ENCODE results near the gene TRIM7. TPM values are rescaled to one million over a fixed set of nuclear protein-coding genes. Genes with fewer than 3 reads are reported as not detected.
"Not testable (repeated sequence)": the region's sequence is repeated elsewhere in the genome, so short reads cannot be mapped to it uniquely, and the experiment has no call there.

Gene TRIM7
- total and polyA plus RNA-seq, 2 donors = 0.38 to 5.3 TPM

GRCh38 chr5:181209006-181209405, 4.0 kb upstream of the TRIM7 start:
- H3K27me3 ChIP-seq (ENCODE audit: control insufficient read depth in 2 of 2, insufficient read depth in 1 of 2, low read length in 1 of 2) = peaks cover 25 to 95% of the 10 kb centered on the region in 2 donors
- not testable (repeated sequence) for H3K4me3 ChIP-seq (ENCODE audit: low read length in 2 of 2); H3K27ac ChIP-seq (ENCODE audit: low read depth in 1 of 2, low read length in 1 of 2); DNase-seq (ENCODE audit: low read depth in 6 of 9, low spot score in 9 of 9); H3K36me3 ChIP-seq (ENCODE audit: control insufficient read depth in 2 of 2, insufficient read depth in 2 of 2, low read length in 1 of 2); H3K9me3 ChIP-seq (ENCODE audit: control insufficient read depth in 2 of 2, insufficient read depth in 1 of 2, low read length in 1 of 2)
- H3K4me1 ChIP-seq (ENCODE audit: control insufficient read depth in 2 of 2, insufficient read depth in 2 of 2, low read length in 2 of 2) = peaks cover 15 to 29% of the 10 kb centered on the region in 2 donors
- WGBS = 87% methylated on average over 24 of the region's 24 CpGs

DNA sequence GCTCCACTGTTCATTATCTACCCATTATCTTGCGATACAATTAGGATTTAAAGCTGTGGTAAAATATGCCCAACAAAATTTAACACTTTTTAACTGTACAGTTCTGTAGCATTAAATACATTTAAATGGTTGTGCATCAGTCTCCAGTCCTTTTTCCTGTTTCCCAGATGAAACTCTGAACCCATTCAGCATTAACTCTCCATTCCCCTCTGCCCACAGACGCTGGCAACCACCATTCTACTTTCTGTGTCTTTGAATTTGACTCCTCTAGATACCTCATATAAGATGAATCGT, 2.9 kb upstream of the TRIM7 start:
- Histone ChIP-seq H3K27me3 (ENCODE audit: control insufficient read depth in 2 of 2, insufficient read depth in 1 of 2, low read length in 1 of 2) (peaks cover 36 to 95% of the 10 kb centered on the region in 2 donors), H3K4me1 (ENCODE audit: control insufficient read depth in 2 of 2, insufficient read depth in 2 of 2, low read length in 2 of 2) (peaks cover 15 to 34% of the 10 kb centered on the region in 2 donors), H3K9me3 (ENCODE audit: control insufficient read depth in 2 of 2, insufficient read depth in 1 of 2, low read length in 1 of 2) (peaks cover 0 to 9% of the 10 kb centered on the region in 2 donors), H3K4me3 (ENCODE audit: low read length in 2 of 2) (no peak overlapping the region), H3K27ac (ENCODE audit: low read depth in 1 of 2, low read length in 1 of 2) (no peak overlapping the region), H3K36me3 (ENCODE audit: control insufficient read depth in 2 of 2, insufficient read depth in 2 of 2, low read length in 1 of 2) (no peaks in the 10 kb centered on the region)
- WGBS = 50% methylated on average over 3 of the region's 3 CpGs
- DNase-seq (ENCODE audit: low read depth in 6 of 9, low spot score in 9 of 9) = no peak

DNA sequence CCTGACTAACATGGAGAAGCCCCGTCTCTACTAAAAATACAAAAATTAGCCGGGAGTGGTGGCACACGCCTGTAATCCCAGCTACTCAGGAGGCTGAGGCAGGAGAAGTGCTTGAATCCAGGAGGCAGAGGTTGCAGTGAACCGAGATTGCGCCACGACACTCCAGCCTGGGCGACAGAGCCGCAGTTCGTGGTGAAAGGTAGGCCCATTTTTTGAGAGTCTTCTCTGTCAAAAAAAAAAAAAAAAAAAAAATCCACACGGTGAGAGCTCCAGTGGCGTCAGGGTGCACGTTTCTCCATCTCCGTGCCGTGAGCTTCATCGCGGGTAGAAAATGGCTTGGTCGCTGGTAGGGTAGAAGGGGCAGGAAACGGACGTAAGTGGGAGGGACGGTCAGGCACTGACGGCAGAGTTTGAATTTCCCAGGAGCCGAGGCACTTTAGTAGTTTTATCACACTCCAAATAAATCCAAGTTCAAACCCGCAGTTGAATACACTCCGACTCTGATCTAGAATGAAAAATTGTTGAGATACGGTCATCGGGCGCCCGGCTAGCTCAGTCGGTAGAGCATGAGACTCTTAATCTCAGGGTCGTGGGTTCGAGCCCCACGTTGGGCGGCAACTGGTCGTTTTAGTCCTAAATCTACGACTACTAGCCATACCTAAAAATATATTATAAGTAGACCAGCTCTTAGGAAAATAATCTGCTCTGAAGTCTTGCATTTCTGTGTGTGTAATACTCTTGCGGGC, 2.4 kb upstream of the TRIM7 start:
- Histone ChIP-seq H3K4me1 (ENCODE audit: control insufficient read depth in 2 of 2, insufficient read depth in 2 of 2, low read length in 2 of 2) (peaks cover 15 to 34% of the 10 kb centered on the region in 2 donors), H3K27ac (ENCODE audit: low read depth in 1 of 2, low read length in 1 of 2) (no peak overlapping the region), H3K4me3 (ENCODE audit: low read length in 2 of 2) (peak overlapping the region; percentile 38 to 53), H3K9me3 (ENCODE audit: control insufficient read depth in 2 of 2, insufficient read depth in 1 of 2, low read length in 1 of 2) (peaks cover 0 to 9% of the 10 kb centered on the region in 2 donors), H3K27me3 (ENCODE audit: control insufficient read depth in 2 of 2, insufficient read depth in 1 of 2, low read length in 1 of 2) (peaks cover 39 to 95% of the 10 kb centered on the region in 2 donors), H3K36me3 (ENCODE audit: control insufficient read depth in 2 of 2, insufficient read depth in 2 of 2, low read length in 1 of 2) (no peaks in the 10 kb centered on the region)
- under 1% methylated on average over 36 of the region's 36 CpGs for WGBS
- DNase-seq (ENCODE audit: low read depth in 6 of 9, low spot score in 9 of 9) = peak in 3 of 9 donors; percentile 45 to 68 (median 49)

DNA sequence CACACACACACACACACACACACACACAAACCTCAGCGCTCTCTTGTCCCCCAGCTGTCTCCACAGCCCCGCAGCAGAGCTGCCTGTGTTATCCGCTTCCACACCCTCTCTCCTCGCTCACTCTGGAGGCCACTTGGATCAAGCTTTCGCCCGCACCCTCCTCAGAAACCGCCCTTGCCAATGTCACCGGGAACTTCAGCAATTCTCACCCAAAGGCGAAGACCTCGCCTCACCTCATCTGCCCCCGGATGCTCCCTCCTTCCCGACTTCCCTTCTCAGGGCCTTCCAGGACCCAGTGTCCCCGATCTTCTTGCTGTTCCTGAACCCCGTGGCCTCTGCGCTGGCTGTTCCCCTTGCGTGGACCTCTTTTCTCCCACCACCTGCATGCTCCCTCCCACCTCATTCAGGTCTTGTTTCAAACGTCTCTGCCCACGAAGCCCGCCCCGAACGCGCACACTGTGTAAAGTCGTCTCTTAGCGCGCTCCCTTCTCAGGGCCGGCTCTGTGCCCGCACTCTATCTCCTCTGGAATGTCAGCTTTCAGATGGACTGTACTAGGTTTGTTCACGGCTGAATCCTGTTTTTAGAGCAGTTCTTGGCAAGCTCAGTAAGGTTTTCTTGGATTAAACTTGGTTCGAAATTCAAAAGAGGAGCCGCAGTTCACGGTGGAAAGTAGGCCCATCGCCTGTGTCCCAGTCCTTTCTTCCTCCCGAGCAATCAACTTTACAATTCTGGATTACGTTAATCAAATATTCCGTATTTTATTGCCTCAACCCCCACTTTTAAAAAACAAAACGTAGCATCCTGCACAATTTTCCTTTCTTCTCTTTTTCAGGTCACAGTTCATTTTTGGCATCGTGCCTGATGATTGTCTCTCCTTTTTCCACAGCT, 1.0 kb upstream of the TRIM7 start:
- Histone ChIP-seq H3K36me3 (ENCODE audit: control insufficient read depth in 2 of 2, insufficient read depth in 2 of 2, low read length in 1 of 2) (no peaks in the 10 kb centered on the region), H3K9me3 (ENCODE audit: control insufficient read depth in 2 of 2, insufficient read depth in 1 of 2, low read length in 1 of 2) (peaks cover 0 to 9% of the 10 kb centered on the region in 2 donors), H3K27ac (ENCODE audit: low read depth in 1 of 2, low read length in 1 of 2) (no peak overlapping the region), H3K4me3 (ENCODE audit: low read length in 2 of 2) (peak overlapping the region; percentile 38 to 53), H3K4me1 (ENCODE audit: control insufficient read depth in 2 of 2, insufficient read depth in 2 of 2, low read length in 2 of 2) (peaks cover 15 to 34% of the 10 kb centered on the region in 2 donors), H3K27me3 (ENCODE audit: control insufficient read depth in 2 of 2, insufficient read depth in 1 of 2, low read length in 1 of 2) (peaks cover 52 to 97% of the 10 kb centered on the region in 2 donors)
- 2% methylated on average over 37 of the region's 37 CpGs for WGBS
- peak in 2 of 9 donors; percentile 34 to 48 for DNase-seq (ENCODE audit: low read depth in 6 of 9, low spot score in 9 of 9)

- 1% methylated on average over 67 of the region's 67 CpGs for WGBS
- DNase-seq (ENCODE audit: low read depth in 6 of 9, low spot score in 9 of 9) = no peak
- Histone ChIP-seq H3K27ac (ENCODE audit: low read depth in 1 of 2, low read length in 1 of 2) (no peak overlapping the region), H3K9me3 (ENCODE audit: control insufficient read depth in 2 of 2, insufficient read depth in 1 of 2, low read length in 1 of 2) (peaks cover 0 to 9% of the 10 kb centered on the region in 2 donors), H3K27me3 (ENCODE audit: control insufficient read depth in 2 of 2, insufficient read depth in 1 of 2, low read length in 1 of 2) (peaks cover 63 to 98% of the 10 kb centered on the region in 2 donors), H3K4me1 (ENCODE audit: control insufficient read depth in 2 of 2, insufficient read depth in 2 of 2, low read length in 2 of 2) (peaks cover 15 to 34% of the 10 kb centered on the region in 2 donors), H3K36me3 (ENCODE audit: control insufficient read depth in 2 of 2, insufficient read depth in 2 of 2, low read length in 1 of 2) (no peaks in the 10 kb centered on the region), H3K4me3 (ENCODE audit: low read length in 2 of 2) (peak overlapping the region; percentile 7 to 53)
Observed at GRCh38 chr5:181204113-181204825, 727 bp downstream of the TRIM7 start.

DNA sequence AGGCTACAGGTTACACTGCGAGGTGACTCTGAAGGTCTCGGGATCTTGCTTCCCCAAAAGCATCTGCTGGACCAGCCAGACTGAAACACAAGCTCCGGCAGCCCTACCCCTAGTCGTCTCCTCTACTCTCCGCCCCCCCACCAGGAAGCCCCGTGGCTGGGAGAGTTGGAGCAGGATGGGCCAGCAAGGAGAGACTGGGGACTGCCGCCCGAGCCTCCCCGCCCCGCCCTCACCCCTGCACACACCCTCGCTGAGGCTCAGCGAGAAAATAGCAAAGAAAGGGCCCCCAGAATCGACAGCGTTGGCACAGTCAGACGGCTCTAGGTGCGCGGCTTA, 1.3 kb downstream of the TRIM7 start:
- no peak overlapping the region for H3K27ac ChIP-seq (ENCODE audit: low read depth in 1 of 2, low read length in 1 of 2)
- peaks cover 15 to 34% of the 10 kb centered on the region in 2 donors for H3K4me1 ChIP-seq (ENCODE audit: control insufficient read depth in 2 of 2, insufficient read depth in 2 of 2, low read length in 2 of 2)
- peak overlapping the region; percentile 7 to 53 for H3K4me3 ChIP-seq (ENCODE audit: low read length in 2 of 2)

DNA sequence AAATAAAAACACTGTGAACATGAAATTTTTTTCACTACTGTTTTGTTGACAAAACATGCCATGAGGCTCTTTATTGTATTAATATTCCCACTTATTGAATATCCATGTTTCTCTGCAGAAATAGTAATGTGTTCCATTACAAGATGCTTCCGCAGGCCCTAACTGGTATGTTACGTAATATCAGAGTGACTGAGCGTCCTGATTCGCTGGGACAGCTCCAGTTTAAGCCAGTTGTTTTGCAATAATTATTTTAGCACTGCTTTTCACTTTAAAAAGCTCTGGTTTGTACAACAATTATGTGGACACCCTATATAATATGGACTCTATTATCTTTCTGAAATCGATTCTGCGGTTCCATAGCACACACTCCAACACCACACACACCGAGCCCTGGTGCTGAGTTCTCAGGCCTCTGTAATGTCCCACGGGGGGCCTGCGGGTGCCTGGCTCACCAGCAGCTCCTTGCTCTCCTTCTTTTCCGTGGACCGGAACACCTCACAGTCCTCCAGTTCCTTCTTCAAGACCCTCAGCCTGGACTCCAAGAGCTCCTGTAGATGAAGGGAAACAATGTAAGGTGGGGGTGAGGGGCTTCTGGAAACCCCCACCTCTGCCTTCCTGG, 1.8 kb downstream of the TRIM7 start:
- Histone ChIP-seq H3K27ac (ENCODE audit: low read depth in 1 of 2, low read length in 1 of 2) (no peak overlapping the region), H3K4me3 (ENCODE audit: low read length in 2 of 2) (no peak overlapping the region), H3K9me3 (ENCODE audit: control insufficient read depth in 2 of 2, insufficient read depth in 1 of 2, low read length in 1 of 2) (peaks cover 0 to 9% of the 10 kb centered on the region in 2 donors), H3K4me1 (ENCODE audit: control insufficient read depth in 2 of 2, insufficient read depth in 2 of 2, low read length in 2 of 2) (peaks cover 15 to 34% of the 10 kb centered on the region in 2 donors), H3K27me3 (ENCODE audit: control insufficient read depth in 2 of 2, insufficient read depth in 1 of 2, low read length in 1 of 2) (peaks cover 68 to 99% of the 10 kb centered on the region in 2 donors), H3K36me3 (ENCODE audit: control insufficient read depth in 2 of 2, insufficient read depth in 2 of 2, low read length in 1 of 2) (no peaks in the 10 kb centered on the region)
- WGBS = 73% methylated on average over 11 of the region's 11 CpGs
- no peak for DNase-seq (ENCODE audit: low read depth in 6 of 9, low spot score in 9 of 9)

More for the DNA sequence above, 1.3 kb downstream of the TRIM7 start:
- 4% methylated on average over 17 of the region's 17 CpGs for WGBS
- Histone ChIP-seq H3K27me3 (ENCODE audit: control insufficient read depth in 2 of 2, insufficient read depth in 1 of 2, low read length in 1 of 2) (peaks cover 67 to 99% of the 10 kb centered on the region in 2 donors), H3K36me3 (ENCODE audit: control insufficient read depth in 2 of 2, insufficient read depth in 2 of 2, low read length in 1 of 2) (no peaks in the 10 kb centered on the region), H3K9me3 (ENCODE audit: control insufficient read depth in 2 of 2, insufficient read depth in 1 of 2, low read length in 1 of 2) (peaks cover 0 to 9% of the 10 kb centered on the region in 2 donors)
- no peak for DNase-seq (ENCODE audit: low read depth in 6 of 9, low spot score in 9 of 9)

- Histone ChIP-seq H3K27me3 (ENCODE audit: control insufficient read depth in 2 of 2, insufficient read depth in 1 of 2, low read length in 1 of 2) (peaks cover 60 to 95% of the 10 kb centered on the region in 2 donors), H3K4me1 (ENCODE audit: control insufficient read depth in 2 of 2, insufficient read depth in 2 of 2, low read length in 2 of 2) (peaks cover 6 to 19% of the 10 kb centered on the region in 2 donors), H3K27ac (ENCODE audit: low read depth in 1 of 2, low read length in 1 of 2) (no peak overlapping the region), H3K9me3 (ENCODE audit: control insufficient read depth in 2 of 2, insufficient read depth in 1 of 2, low read length in 1 of 2) (peaks cover 0 to 6% of the 10 kb centered on the region in 2 donors), H3K4me3 (ENCODE audit: low read length in 2 of 2) (no peak overlapping the region), H3K36me3 (ENCODE audit: control insufficient read depth in 2 of 2, insufficient read depth in 2 of 2, low read length in 1 of 2) (no peaks in the 10 kb centered on the region)
- 78% methylated on average over 4 of the region's 4 CpGs for WGBS
- DNase-seq (ENCODE audit: low read depth in 6 of 9, low spot score in 9 of 9) = no peak
Observed at GRCh38 chr5:181200816-181201215, 4.2 kb downstream of the TRIM7 start.

Data from thymus (tissue), 11 donors.